Placental pericyte (primary cell): Measurements from ENCODE around the gene MYZAP. TPM values are rescaled to one million over a fixed set of nuclear protein-coding genes. Genes with fewer than 3 reads are reported as not detected.

ENCODE experiments used
- total RNA-seq: library from RNA; depleted of rRNA; stranded (reverse); fragments of >200 nt; gene quantifications from 2 replicates; pipeline ENCODE4 v1.2.3, GENCODE V29; 2012

The MYZAP gene, protein sequence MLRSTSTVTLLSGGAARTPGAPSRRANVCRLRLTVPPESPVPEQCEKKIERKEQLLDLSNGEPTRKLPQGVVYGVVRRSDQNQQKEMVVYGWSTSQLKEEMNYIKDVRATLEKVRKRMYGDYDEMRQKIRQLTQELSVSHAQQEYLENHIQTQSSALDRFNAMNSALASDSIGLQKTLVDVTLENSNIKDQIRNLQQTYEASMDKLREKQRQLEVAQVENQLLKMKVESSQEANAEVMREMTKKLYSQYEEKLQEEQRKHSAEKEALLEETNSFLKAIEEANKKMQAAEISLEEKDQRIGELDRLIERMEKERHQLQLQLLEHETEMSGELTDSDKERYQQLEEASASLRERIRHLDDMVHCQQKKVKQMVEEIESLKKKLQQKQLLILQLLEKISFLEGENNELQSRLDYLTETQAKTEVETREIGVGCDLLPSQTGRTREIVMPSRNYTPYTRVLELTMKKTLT
- total RNA-seq, result 1.1 and 1.3 TPM in 2 replicates

DNA sequence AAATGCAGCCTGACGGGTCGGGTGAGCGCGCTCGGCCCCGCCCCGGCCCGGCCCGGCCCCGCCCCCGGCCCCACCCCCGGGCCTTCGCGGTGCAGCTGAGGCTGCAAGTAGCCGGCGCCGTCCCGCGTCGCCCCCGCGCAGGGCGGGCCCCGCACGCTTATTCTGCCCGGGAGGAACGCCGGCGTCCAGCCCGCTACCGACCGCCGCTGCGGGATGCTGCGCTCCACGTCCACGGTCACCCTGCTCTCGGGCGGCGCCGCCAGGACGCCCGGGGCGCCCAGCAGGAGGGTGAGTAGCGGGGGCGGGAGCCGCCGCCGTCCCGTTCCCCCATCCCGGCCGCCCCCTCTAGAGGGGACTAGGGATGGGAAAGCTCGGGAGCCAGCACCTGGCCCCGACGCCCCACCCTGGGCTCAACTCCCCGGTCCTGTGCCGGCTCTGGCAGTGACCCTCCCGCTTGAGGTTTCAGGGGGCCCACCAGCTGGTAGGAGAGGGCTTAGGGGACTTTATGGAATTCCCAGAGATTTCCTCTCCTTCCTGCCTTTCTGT lies at the start of gene MYZAP:
TSS of gene MYZAP (plus strand) at position 83 of the 546 bp plus-strand sequence. CDS start at position 214, 131 bp downstream.

DNA sequence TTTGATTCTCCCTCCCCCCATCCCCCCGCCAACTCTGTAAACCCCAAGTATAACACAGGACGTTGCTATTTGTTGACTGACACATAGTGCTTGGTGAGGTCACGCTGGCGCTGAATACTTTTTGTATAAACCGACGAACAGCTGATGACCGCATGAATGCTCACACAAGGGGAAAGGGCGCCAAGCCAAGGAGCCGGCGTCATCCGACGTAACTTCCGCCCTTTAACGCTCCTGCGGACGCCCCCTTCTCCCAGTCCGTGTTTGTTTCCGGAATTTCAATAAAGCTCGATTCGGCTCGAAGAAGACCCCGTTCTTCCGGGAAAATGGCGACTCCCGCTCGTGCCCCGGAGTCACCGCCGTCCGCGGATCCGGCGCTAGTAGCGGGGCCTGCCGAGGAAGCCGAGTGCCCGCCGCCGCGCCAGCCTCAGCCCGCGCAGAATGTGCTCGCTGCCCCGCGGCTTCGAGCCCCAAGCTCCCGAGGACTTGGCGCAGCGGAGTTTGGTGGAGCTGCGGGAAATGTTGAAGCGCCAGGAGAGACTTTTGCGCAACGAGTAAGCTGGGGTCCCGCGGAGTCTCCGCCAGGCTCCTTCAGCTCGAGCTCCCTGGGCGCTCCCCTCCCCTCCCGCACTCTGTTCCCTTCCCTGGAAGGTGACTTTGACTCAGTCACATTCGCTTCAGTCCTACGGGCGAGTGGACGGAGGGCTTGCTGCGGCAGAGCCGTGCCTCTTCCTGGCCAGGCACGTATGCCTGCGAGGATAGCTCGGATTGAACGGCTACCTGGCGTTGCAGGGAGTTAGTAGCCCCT lies 114.9 kb downstream of the MYZAP start, which contains the start of gene POLR2M:
TSS of gene POLR2M (plus strand) at position 310 of the 805 bp plus-strand sequence. CDS start at position 439, 129 bp downstream.

Other genes starting within 250 kb of the MYZAP start
- 0.72 and 2.4 TPM in 2 replicates for gene CGNL1, start 215.4 kb upstream of the MYZAP start, total RNA-seq
- gene POLR2M, start 114.8 kb downstream of the MYZAP start, total RNA-seq, result 55.8 and 151 TPM in 2 replicates